PFSK-1 (cell line): ENCODE measurements around the gene TOGARAM2.

Experiments
- FOXP2 ChIP-seq: optimal IDR thresholded peaks from 2 replicates; pipeline ENCODE3; 2011; ENCODE audit warnings: borderline replicate concordance, control low read depth, inconsistent platforms; ENCODE audit not compliant: insufficient read depth; ENCODE audit errors: extremely low read length, extremely low read depth
- POLR2AphosphoS5 ChIP-seq: IDR thresholded peaks from 2 replicates; pipeline ENCODE4 v1.6.1; 2012; ENCODE audit warnings: low read depth, mild to moderate bottlenecking, control low read depth, low read length, moderate library complexity
- REST ChIP-seq, 2 experiments: IDR thresholded peaks; 2 replicates each; pipeline versions ENCODE4 v1.6.1 to v1.8.0; 2011 to 2012; ENCODE audit warnings: low read depth in 2 of 2, low read length in 2 of 2, control low read depth in 1 of 2, inconsistent platforms in 1 of 2, mild to moderate bottlenecking in 1 of 2, moderate library complexity in 1 of 2; ENCODE audit not compliant: insufficient read depth in 1 of 2
- SIN3A ChIP-seq: IDR thresholded peaks from 2 replicates; pipeline ENCODE4 v1.6.1; 2012; ENCODE audit warnings: mild to moderate bottlenecking, low read length, moderate library complexity, borderline replicate concordance; ENCODE audit not compliant: insufficient read depth
- TAF1 ChIP-seq: IDR thresholded peaks from 2 replicates; pipeline ENCODE4 v1.6.1; 2012; ENCODE audit warnings: low read length, control low read depth, borderline replicate concordance; ENCODE audit not compliant: insufficient read depth

TOGARAM2 gene

GRCh38 chr2:29042561-29043075, 61.5 kb downstream of the TOGARAM2 start:
- TF ChIP-seq TAF1 (no peak), POLR2AphosphoS5 (no peak), FOXP2 (no peak), SIN3A (no peak), REST (IDR thresholded peaks at IDR 0.05; ENCODE audit: insufficient read depth in 1 of 2, low read depth in 2 of 2, low read length in 2 of 2) (no peak)

DNA sequence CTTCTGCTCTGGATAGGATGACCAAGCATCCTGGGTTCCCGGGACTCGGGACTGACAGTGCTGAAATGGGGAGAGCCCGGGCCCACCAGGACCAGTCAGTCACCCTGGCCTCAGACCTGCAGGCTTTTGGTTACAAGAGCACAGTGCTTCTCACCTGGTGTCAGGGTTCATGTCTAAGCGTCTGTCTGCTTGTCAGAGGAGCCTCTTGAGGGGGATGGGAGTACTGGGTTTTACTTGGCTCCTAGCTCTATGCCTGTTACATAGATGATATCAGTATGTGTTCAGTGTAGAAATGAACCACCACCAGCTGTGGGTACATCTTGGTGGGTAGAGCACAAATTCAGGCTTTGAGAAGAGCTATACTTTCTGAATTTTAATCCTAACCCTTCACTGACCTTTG, 63.4 kb downstream of the TOGARAM2 start:
- TF ChIP-seq FOXP2 (no peak), POLR2AphosphoS5 (no peak), REST (IDR thresholded peaks at IDR 0.05; ENCODE audit: insufficient read depth in 1 of 2, low read depth in 2 of 2, low read length in 2 of 2) (no peak), TAF1 (no peak), SIN3A (no peak)

- TF ChIP-seq TAF1 (no peak), SIN3A (no peak), POLR2AphosphoS5 (no peak), FOXP2 (no peak), REST (IDR thresholded peaks at IDR 0.05; ENCODE audit: insufficient read depth in 1 of 2, low read depth in 2 of 2, low read length in 2 of 2) (no peak)
Measured at GRCh38 chr2:29046321-29046720, 65.2 kb downstream of the TOGARAM2 start.

GRCh38 chr2:29047083-29047845, 66.2 kb downstream of the TOGARAM2 start:
- TF ChIP-seq POLR2AphosphoS5 (no peak), TAF1 (no peak), SIN3A (no peak), REST (IDR thresholded peaks at IDR 0.05; ENCODE audit: insufficient read depth in 1 of 2, low read depth in 2 of 2, low read length in 2 of 2) (no peak), FOXP2 (no peak)

- no peak for TF ChIP-seq FOXP2
- no peak for TF ChIP-seq REST (IDR thresholded peaks at IDR 0.05; ENCODE audit: insufficient read depth in 1 of 2, low read depth in 2 of 2, low read length in 2 of 2)
- no peak for TF ChIP-seq TAF1
- no peak for TF ChIP-seq SIN3A
- no peak for TF ChIP-seq POLR2AphosphoS5
Measured at GRCh38 chr2:29050591-29050990, 69.5 kb downstream of the TOGARAM2 start.
